SU-DHL-6 (cell line): ENCODE results near the gene ASGR2.
"Not testable (repeated sequence)": the region's sequence is repeated elsewhere in the genome, so short reads cannot be mapped to it uniquely, and the experiment has no call there.

Experiments
- H2AFZ ChIP-seq: fragments of 200-600 bp; sonication (generic); 2 replicates; pipeline ENCODE4 v1.6.1; 2014; ENCODE audit warnings: low read depth, mild to moderate bottlenecking, moderate library complexity, mixed read lengths, antibody characterized with exemption, low read length; ENCODE audit not compliant: severe bottlenecking
- H3F3A ChIP-seq: fragments of 200-600 bp; shearing (Covaris generic); 2 replicates; pipeline ENCODE4 v1.6.0; 2016; ENCODE audit warnings: antibody characterized with exemption, mild to moderate bottlenecking; ENCODE audit not compliant: insufficient read depth
- H3K27ac ChIP-seq: fragments of 200-600 bp; sonication (generic); 2 replicates; pipeline ENCODE4 v1.5.1; 2016; ENCODE audit warnings: low read depth, mild to moderate bottlenecking, low read length, moderate library complexity, mixed read lengths
- H3K27me3 ChIP-seq: fragments of 200-600 bp; sonication (generic), shearing (Covaris generic); 2 replicates; pipeline ENCODE4 v1.6.0; 2014; ENCODE audit warnings: mild to moderate bottlenecking, low read length
- H3K36me3 ChIP-seq: fragments of 200-600 bp; sonication (generic); 2 replicates; pipeline ENCODE4 v1.6.1; 2014; ENCODE audit warnings: mild to moderate bottlenecking, low read length, mixed read lengths
- H3K4me2 ChIP-seq: fragments of 300-600, 200-600 bp; shearing (Covaris generic), sonication (generic); 2 replicates; pipeline ENCODE4 v1.6.0; 2014; ENCODE audit warnings: low read length, low read depth, mild to moderate bottlenecking; ENCODE audit not compliant: poor library complexity, severe bottlenecking
- H3K4me3 ChIP-seq: fragments of 200-600 bp; sonication (generic); 2 replicates; pipeline ENCODE4 v1.5.1; 2014; ENCODE audit warnings: antibody characterized with exemption, low read length, mild to moderate bottlenecking, mixed read lengths; ENCODE audit not compliant: insufficient read depth, poor library complexity, severe bottlenecking
- H3K79me2 ChIP-seq: fragments of 200-600 bp; sonication (generic); 2 replicates; pipeline ENCODE4 v1.6.1; 2014; ENCODE audit warnings: mild to moderate bottlenecking, low read length, moderate library complexity; ENCODE audit not compliant: insufficient read depth
- H3K9ac ChIP-seq: fragments of 200-600 bp; sonication (generic); 2 replicates; pipeline ENCODE4 v1.7.0; 2014; ENCODE audit warnings: mild to moderate bottlenecking, low read length
- H3K9me2 ChIP-seq: fragments of 200-600 bp; sonication (generic); replicated peaks from 2 replicates; pipeline ENCODE4 v1.6.1; 2014; ENCODE audit warnings: low read length; ENCODE audit not compliant: insufficient read depth
- H3K9me3 ChIP-seq: fragments of 200-600 bp; sonication (generic); 2 replicates; pipeline ENCODE4 v1.6.1; 2014; ENCODE audit warnings: low read length, mixed read lengths; ENCODE audit not compliant: insufficient read depth
- H4K20me1 ChIP-seq: fragments of 200-600 bp; sonication (generic); 2 replicates; pipeline ENCODE4 v1.6.1; 2014; ENCODE audit warnings: low read depth, mild to moderate bottlenecking, antibody characterized with exemption, low read length, moderate library complexity, mixed read lengths
- CTCF ChIP-seq: fragments of 200-600 bp; sonication (generic); IDR thresholded peaks from one replicate; pipeline ENCODE4 v1.5.1; 2017; ENCODE audit warnings: antibody characterized with exemption, mild to moderate bottlenecking, low read length, moderate library complexity; ENCODE audit not compliant: insufficient read depth, poor library complexity, severe bottlenecking
- EZH2phosphoT487 ChIP-seq: fragments of 200-600 bp; sonication (generic), shearing (Covaris generic); conservative IDR thresholded peaks from 2 replicates; pipeline ENCODE4 v1.6.1; 2018; ENCODE audit warnings: mild to moderate bottlenecking, antibody characterized with exemption, low read length, moderate library complexity, mixed read lengths

The ASGR2 gene

GRCh38 chr17:7130621-7131422 lies 16.2 kb upstream of the ASGR2 start:
- no peak overlapping the region for H3K9ac ChIP-seq
- no peak overlapping the region for H3K4me2 ChIP-seq

GRCh38 chr17:7129311-7129710 lies 14.7 kb upstream of the ASGR2 start:
- Histone ChIP-seq H4K20me1 (no peaks in the 10 kb centered on the region), H3K9ac (no peak overlapping the region), H3K36me3 (no peaks in the 10 kb centered on the region), H2AFZ (no peak overlapping the region), H3K9me2 (no peaks in the 10 kb centered on the region), H3K27me3 (no peaks in the 10 kb centered on the region), H3K4me3 (no peak overlapping the region), H3K79me2 (no peaks in the 10 kb centered on the region), H3K9me3 (no peaks in the 10 kb centered on the region), H3K27ac (no peak overlapping the region), H3K4me2 (no peak overlapping the region), H3F3A (0 out of 2 replicates have a peak, but pooled peaks cover 6% of the 10 kb centered on the region)
- TF ChIP-seq EZH2phosphoT487, result no peak
- TF ChIP-seq CTCF, result no peak

More at GRCh38 chr17:7130621-7131422, 16.2 kb upstream of the ASGR2 start:
- Histone ChIP-seq H3K27ac (no peak overlapping the region), H3K9me3 (no peaks in the 10 kb centered on the region), H4K20me1 (no peaks in the 10 kb centered on the region), H3K4me3 (no peak overlapping the region), H3F3A (0 out of 2 replicates have a peak, but pooled peaks cover 6% of the 10 kb centered on the region), H2AFZ (no peak overlapping the region), H3K9me2 (no peaks in the 10 kb centered on the region), H3K36me3 (no peaks in the 10 kb centered on the region), H3K27me3 (no peaks in the 10 kb centered on the region), H3K79me2 (no peaks in the 10 kb centered on the region)
- TF ChIP-seq EZH2phosphoT487 (no peak), CTCF (no peak)

GRCh38 chr17:7128160-7128559 lies 13.5 kb upstream of the ASGR2 start:
- Histone ChIP-seq H3K36me3 (no peaks in the 10 kb centered on the region), H3K27ac (no peak overlapping the region), H3K9ac (no peak overlapping the region), H3K4me2 (no peak overlapping the region), H3F3A (0 out of 2 replicates have a peak, but pooled peaks cover 6% of the 10 kb centered on the region), H3K27me3 (no peaks in the 10 kb centered on the region), H3K4me3 (no peak overlapping the region), H2AFZ (no peak overlapping the region), H3K9me2 (no peaks in the 10 kb centered on the region), H3K79me2 (no peaks in the 10 kb centered on the region), H4K20me1 (no peaks in the 10 kb centered on the region), H3K9me3 (no peaks in the 10 kb centered on the region)
- no peak for TF ChIP-seq CTCF
- TF ChIP-seq EZH2phosphoT487, result no peak

- not testable (repeated sequence) for H3K9me3 ChIP-seq, H3K9ac ChIP-seq, H3F3A ChIP-seq, H3K4me3 ChIP-seq, H3K9me2 ChIP-seq, H3K4me2 ChIP-seq, H2AFZ ChIP-seq, H3K79me2 ChIP-seq, H3K27me3 ChIP-seq, H4K20me1 ChIP-seq, H3K36me3 ChIP-seq, H3K27ac ChIP-seq
Measured at GRCh38 chr17:7127501-7127900, 12.9 kb upstream of the ASGR2 start.

- H3K4me3 ChIP-seq, H4K20me1 ChIP-seq, H3K27me3 ChIP-seq, H2AFZ ChIP-seq, H3K27ac ChIP-seq, H3F3A ChIP-seq, H3K9me3 ChIP-seq, H3K9ac ChIP-seq, H3K36me3 ChIP-seq, H3K9me2 ChIP-seq, H3K79me2 ChIP-seq, H3K4me2 ChIP-seq: not testable (repeated sequence)
Measured at GRCh38 chr17:7126386-7126785, 11.8 kb upstream of the ASGR2 start.
